IPS-15b (cell line): ENCODE measurements around the gene SULT1A3.
"Not testable (repeated sequence)": the region's sequence is repeated elsewhere in the genome, so short reads cannot be mapped to it uniquely, and the experiment has no call there.

Experiments used
- H3K27me3 ChIP-seq: one replicate; pipeline ENCODE4 v1.6.1; 2013; ENCODE audit warnings: low read length; ENCODE audit not compliant: control insufficient read depth, insufficient read depth
- H3K36me3 ChIP-seq: one replicate; pipeline ENCODE4 v1.6.1; 2013; ENCODE audit warnings: low read length; ENCODE audit not compliant: control insufficient read depth, insufficient read depth
- H3K4me1 ChIP-seq: one replicate; pipeline ENCODE4 v1.6.1; 2013; ENCODE audit warnings: mild to moderate bottlenecking, low read length; ENCODE audit not compliant: control insufficient read depth, insufficient read depth
- H3K4me3 ChIP-seq: one replicate; pipeline ENCODE4 v1.5.1; 2013; ENCODE audit warnings: low read depth, low read length
- H3K9ac ChIP-seq: one replicate; pipeline ENCODE4 v1.6.1; 2013; ENCODE audit warnings: low read depth, mild to moderate bottlenecking, low read length
- H3K9me3 ChIP-seq: one replicate; pipeline ENCODE4 v1.6.1; 2013; ENCODE audit warnings: mild to moderate bottlenecking, low read length; ENCODE audit not compliant: control insufficient read depth, insufficient read depth

SULT1A3 gene

GRCh38 chr16:30199049-30199448 is at the start of gene SULT1A3:
Gene SULT1A3 (plus strand): TSS chr16:30199255. CDS start chr16:30200729, 1,474 bp downstream.
- not testable (repeated sequence) for H3K27me3 ChIP-seq, H3K9me3 ChIP-seq, H3K4me1 ChIP-seq, H3K9ac ChIP-seq, H3K36me3 ChIP-seq, H3K4me3 ChIP-seq

DNA sequence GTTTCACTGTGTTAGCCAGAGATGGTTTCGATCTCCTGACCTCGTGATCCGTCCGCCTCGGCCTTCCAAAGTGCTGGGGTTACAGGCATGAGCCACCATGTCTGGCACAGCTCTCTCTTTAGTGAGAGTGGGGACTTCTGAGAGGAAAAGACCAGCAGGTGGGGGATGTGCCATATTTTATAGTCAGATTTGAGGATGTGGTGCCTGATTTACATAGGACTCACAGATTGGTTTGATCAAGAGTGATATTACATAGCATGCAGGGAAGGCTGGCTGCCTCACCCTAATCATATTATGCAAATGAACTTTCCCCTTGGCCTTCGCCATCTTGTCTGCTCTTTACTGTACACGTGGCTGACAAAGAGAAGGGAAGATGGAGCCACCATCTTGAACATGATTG is 48.0 kb upstream of the SULT1A3 start:
- H3K9me3 ChIP-seq = no peaks in the 10 kb centered on the region
- H3K9ac ChIP-seq = no peak overlapping the region
- H3K27me3 ChIP-seq = no peaks in the 10 kb centered on the region
- no peaks in the 10 kb centered on the region for H3K36me3 ChIP-seq
- H3K4me1 ChIP-seq = no peaks in the 10 kb centered on the region
- H3K4me3 ChIP-seq = no peak overlapping the region

GRCh38 chr16:30152517-30152916 is 46.5 kb upstream of the SULT1A3 start:
- H3K4me3 ChIP-seq = no peak overlapping the region
- no peaks in the 10 kb centered on the region for H3K4me1 ChIP-seq
- H3K36me3 ChIP-seq = no peaks in the 10 kb centered on the region
- no peaks in the 10 kb centered on the region for H3K9me3 ChIP-seq
- no peaks in the 10 kb centered on the region for H3K27me3 ChIP-seq
- H3K9ac ChIP-seq = no peak overlapping the region

GRCh38 chr16:30155188-30155587 is 43.9 kb upstream of the SULT1A3 start:
- Histone ChIP-seq H3K4me3 (no peak overlapping the region), H3K9ac (no peak overlapping the region), H3K4me1 (no peaks in the 10 kb centered on the region)

GRCh38 chr16:30157214-30157613 is 41.8 kb upstream of the SULT1A3 start:
- Histone ChIP-seq H3K4me3 (no peak overlapping the region), H3K9ac (no peak overlapping the region), H3K36me3 (no peaks in the 10 kb centered on the region), H3K9me3 (no peaks in the 10 kb centered on the region), H3K27me3 (no peaks in the 10 kb centered on the region), H3K4me1 (no peaks in the 10 kb centered on the region)

More at GRCh38 chr16:30155188-30155587, 43.9 kb upstream of the SULT1A3 start:
- no peaks in the 10 kb centered on the region for H3K36me3 ChIP-seq
- no peaks in the 10 kb centered on the region for H3K27me3 ChIP-seq
- H3K9me3 ChIP-seq = no peaks in the 10 kb centered on the region

- H3K36me3 ChIP-seq = no peaks in the 10 kb centered on the region
- H3K4me3 ChIP-seq = no peak overlapping the region
- H3K27me3 ChIP-seq = no peaks in the 10 kb centered on the region
- no peaks in the 10 kb centered on the region for H3K9me3 ChIP-seq
- no peaks in the 10 kb centered on the region for H3K4me1 ChIP-seq
- no peak overlapping the region for H3K9ac ChIP-seq
Observed at GRCh38 chr16:30163538-30163937, 35.5 kb upstream of the SULT1A3 start.

GRCh38 chr16:30166202-30166902 is 32.7 kb upstream of the SULT1A3 start:
- Histone ChIP-seq H3K9me3 (no peaks in the 10 kb centered on the region), H3K4me1 (no peaks in the 10 kb centered on the region), H3K36me3 (no peaks in the 10 kb centered on the region), H3K27me3 (no peaks in the 10 kb centered on the region), H3K4me3 (no peak overlapping the region), H3K9ac (no peak overlapping the region)

GRCh38 chr16:30168746-30169145 is 30.3 kb upstream of the SULT1A3 start:
- H3K9me3 ChIP-seq, H3K4me1 ChIP-seq, H3K4me3 ChIP-seq, H3K36me3 ChIP-seq, H3K27me3 ChIP-seq, H3K9ac ChIP-seq: not testable (repeated sequence)

- not testable (repeated sequence) for H3K36me3 ChIP-seq, H3K4me1 ChIP-seq, H3K9ac ChIP-seq, H3K4me3 ChIP-seq, H3K9me3 ChIP-seq, H3K27me3 ChIP-seq
Observed at GRCh38 chr16:30169416-30169815, 29.6 kb upstream of the SULT1A3 start.

GRCh38 chr16:30170145-30170544 is 28.9 kb upstream of the SULT1A3 start:
- not testable (repeated sequence) for H3K4me3 ChIP-seq, H3K9ac ChIP-seq, H3K36me3 ChIP-seq, H3K4me1 ChIP-seq, H3K27me3 ChIP-seq, H3K9me3 ChIP-seq

DNA sequence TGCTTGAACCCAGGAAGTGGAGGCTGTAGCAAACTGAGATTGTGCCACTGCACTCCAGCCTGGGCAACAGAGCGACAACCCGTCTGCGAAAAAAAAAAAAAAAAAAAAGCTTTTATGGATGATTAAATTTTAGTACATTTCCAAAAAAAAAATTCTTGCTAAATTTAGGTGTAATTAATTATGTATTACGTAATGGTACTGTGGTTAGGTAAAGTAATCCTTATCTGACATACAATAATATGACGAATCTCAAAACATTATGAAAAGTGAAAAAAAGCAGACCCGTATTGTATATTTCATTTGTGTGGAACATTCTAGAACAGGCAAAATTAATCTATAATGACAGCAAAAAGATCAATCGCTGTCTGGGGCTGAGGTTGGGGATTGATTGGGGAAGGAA is 26.0 kb upstream of the SULT1A3 start:
- no peak overlapping the region for H3K4me3 ChIP-seq
- H3K27me3 ChIP-seq = no peaks in the 10 kb centered on the region
- no peak overlapping the region for H3K9ac ChIP-seq
- no peaks in the 10 kb centered on the region for H3K36me3 ChIP-seq
- H3K4me1 ChIP-seq = no peaks in the 10 kb centered on the region
- no peaks in the 10 kb centered on the region for H3K9me3 ChIP-seq

DNA sequence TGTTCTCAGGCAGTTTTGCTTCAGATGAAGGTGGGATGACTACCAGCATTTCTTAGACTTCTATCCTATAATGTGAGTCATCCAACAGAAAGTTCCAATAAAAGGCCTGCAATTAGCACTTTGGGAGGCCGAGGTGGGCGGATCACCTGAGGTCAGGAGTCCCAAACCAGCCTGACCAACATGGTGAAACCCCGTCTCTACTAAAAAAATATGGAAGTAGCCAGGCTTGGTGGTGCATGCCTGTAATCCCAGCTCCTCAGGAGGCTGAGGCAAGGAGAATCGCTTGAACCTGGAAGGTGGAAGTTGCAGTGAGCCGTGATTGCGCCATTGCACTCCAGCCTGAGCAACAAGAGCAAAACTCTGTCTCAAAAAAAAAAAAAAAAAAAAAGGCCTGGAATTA is 22.2 kb upstream of the SULT1A3 start:
- H3K27me3 ChIP-seq, H3K36me3 ChIP-seq, H3K4me3 ChIP-seq, H3K9me3 ChIP-seq, H3K9ac ChIP-seq, H3K4me1 ChIP-seq: not testable (repeated sequence)
